DOHH2 (cell line): Measurements from ENCODE around the gene EPHA2.

Experiments
- EZH2phosphoT487 ChIP-seq: fragments of 200-600 bp; sonication (generic); IDR thresholded peaks from 2 replicates; pipeline ENCODE4 v1.6.1; 2017; ENCODE audit warnings: borderline replicate concordance, mild to moderate bottlenecking, antibody characterized with exemption, low read length, moderate library complexity, mixed read lengths
- TF ChIP-seq, protein P1 (sequence below): fragments of 200-600 bp; sonication (generic); IDR thresholded peaks from one replicate; pipeline ENCODE4 v1.5.1; 2014; ENCODE audit warnings: antibody characterized with exemption, mild to moderate bottlenecking, low read depth, low read length; ENCODE audit not compliant: poor library complexity, severe bottlenecking

DNA sequence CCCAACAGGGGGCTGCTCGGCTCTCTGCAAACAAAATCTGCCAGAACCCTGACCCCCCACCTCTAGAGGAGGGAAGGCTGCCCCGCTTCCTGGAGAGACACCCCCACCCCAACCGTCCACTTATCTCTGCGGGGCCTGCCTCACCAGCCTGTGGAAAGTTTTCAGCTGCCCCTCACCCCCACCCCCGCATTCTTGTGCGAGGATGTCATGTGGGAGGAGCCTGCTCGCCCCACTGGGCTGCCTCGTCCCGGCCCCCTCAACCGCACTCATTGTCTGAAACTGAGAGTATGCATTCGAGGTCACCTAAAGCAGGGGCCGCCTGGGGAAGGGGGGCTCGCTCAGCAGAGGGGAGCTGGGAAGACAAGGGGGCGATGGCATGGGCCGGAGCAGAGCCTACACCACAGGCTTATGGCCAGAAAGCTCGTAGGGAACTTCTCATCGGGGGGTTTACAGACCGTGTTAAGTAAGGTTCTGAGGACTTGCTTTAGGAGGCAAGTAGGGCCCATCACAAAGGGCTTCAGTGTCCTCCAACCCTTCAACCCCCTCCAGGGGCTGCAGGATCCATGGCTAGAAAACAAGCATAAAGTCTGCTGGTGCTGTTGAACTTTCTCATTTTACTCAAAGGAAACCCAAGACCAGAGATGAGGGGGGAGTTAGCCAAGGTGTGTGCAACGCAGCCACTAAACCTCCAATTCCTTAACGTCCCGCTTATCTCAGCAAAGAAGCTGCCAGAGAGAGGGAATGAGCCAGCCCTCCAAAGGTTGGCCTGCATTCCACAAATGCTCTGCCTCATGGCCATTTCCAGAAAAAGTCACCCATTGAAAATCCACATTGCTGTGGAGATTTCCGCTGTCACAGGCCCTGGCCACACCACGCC, 9.4 kb downstream of the EPHA2 start:
- TF ChIP-seq, protein P1, sequence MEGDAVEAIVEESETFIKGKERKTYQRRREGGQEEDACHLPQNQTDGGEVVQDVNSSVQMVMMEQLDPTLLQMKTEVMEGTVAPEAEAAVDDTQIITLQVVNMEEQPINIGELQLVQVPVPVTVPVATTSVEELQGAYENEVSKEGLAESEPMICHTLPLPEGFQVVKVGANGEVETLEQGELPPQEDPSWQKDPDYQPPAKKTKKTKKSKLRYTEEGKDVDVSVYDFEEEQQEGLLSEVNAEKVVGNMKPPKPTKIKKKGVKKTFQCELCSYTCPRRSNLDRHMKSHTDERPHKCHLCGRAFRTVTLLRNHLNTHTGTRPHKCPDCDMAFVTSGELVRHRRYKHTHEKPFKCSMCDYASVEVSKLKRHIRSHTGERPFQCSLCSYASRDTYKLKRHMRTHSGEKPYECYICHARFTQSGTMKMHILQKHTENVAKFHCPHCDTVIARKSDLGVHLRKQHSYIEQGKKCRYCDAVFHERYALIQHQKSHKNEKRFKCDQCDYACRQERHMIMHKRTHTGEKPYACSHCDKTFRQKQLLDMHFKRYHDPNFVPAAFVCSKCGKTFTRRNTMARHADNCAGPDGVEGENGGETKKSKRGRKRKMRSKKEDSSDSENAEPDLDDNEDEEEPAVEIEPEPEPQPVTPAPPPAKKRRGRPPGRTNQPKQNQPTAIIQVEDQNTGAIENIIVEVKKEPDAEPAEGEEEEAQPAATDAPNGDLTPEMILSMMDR = no peak
- no peak for TF ChIP-seq EZH2phosphoT487
